ENCODE measurements around the gene HOMER2.

GRCh38 chr15:82877825-82878224 is 74.7 kb downstream of the HOMER2 start:
- TF ChIP-seq POLR2AphosphoS5 (IDR thresholded peaks at IDR 0.05) (no peak), CTCF (IDR thresholded peaks at IDR 0.05) (no peak)

All from stomach (tissue), 4 donors.